Measurements from ENCODE around the gene EXD3. TPM values are rescaled to one million over a fixed set of nuclear protein-coding genes. Genes with fewer than 3 reads are reported as not detected.

EXD3 gene
- total and polyA plus RNA-seq, 2 of the 4 experiments (the other 2 are of a cell fraction), result 1.1 to 7.4 TPM

DNA sequence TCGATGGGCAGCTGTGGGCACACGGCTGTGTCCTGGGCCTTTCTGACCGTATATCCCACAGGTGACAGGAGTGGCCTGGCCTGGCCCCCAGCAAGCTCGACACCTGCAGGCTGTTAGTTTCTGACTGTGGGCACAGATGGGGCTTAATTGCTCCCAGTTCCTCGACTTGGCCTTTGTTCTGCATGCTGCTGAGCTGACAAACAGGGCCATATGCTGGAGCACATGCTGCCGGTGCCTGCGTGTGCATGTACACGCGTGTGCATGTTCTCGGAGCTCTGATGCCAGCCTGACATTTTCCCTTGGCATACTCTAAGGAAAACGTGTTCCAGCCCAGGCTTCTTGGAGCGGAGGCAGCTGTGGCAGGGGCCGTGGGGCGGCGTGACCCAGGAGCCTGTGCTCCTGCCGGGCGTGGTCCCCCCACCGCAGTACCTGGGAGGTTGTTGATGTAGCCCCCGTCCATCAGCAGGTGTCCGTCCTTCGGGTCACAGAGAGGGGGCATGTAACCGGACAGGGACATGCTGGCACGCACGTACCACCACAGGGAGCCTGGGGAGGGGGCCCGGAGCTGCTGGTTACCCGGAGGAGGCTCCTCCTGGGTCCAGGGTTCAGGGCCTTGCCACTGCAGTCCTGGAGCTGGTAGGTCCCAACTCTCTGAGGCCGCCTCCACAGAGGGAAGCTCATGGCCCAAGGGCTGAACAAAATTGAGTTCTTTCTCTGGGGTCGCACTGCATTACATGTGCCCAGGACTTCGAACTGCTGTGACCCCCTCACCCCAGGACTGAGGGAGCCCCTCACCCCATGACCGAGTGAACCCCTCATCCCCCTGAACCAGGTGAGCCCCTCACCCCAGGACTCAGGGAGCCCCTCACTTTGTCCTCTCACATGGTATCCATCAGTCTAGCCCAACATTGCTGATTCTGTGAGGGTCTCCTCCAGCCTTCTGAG, 40.3 kb upstream of the EXD3 start:
- Histone ChIP-seq H4K8ac (ENCODE audit: low read depth in 2 of 2, low read length in 2 of 2) (no peak overlapping the region), H2BK120ac (ENCODE audit: low read depth, low read length) (no peak overlapping the region), H2BK15ac (ENCODE audit: low read depth, low read length) (no peak overlapping the region), H3K56ac (ENCODE audit: extremely low read depth, insufficient read depth, low read length) (no peak overlapping the region), H2BK20ac (ENCODE audit: low read depth, low read length) (no peak overlapping the region), H2BK5ac (ENCODE audit: low read depth, low read length, poor library complexity, severe bottlenecking) (no peak overlapping the region), H3K18ac (ENCODE audit: low read depth, low read length) (no peak overlapping the region), H3K4me2 (ENCODE audit: low read depth, low read length) (no peak overlapping the region), H4K91ac (ENCODE audit: insufficient read depth, low read depth, low read length) (no peak overlapping the region), H3K9ac (ENCODE audit: low read depth, low read length) (no peak overlapping the region), H2AFZ (replicated peaks; ENCODE audit: low read length, poor library complexity) (no peak overlapping the region), H3K4me3 (ENCODE audit: insufficient read depth, low read depth, low read length) (no peak overlapping the region), H3K4ac (ENCODE audit: low read depth, low read length) (no peak overlapping the region), H3K27me3 (ENCODE audit: control insufficient read depth, insufficient read depth, low read length) (peaks cover 5% of the 10 kb centered on the region; the same call in 1 of the 2 replicates), H4K20me1 (ENCODE audit: insufficient read depth, low read length) (peaks cover 2% of the 10 kb centered on the region; the same call in 1 of the 2 replicates), H3K9me3 (ENCODE audit: control insufficient read depth, insufficient read depth, low read length) (no peaks in the 10 kb centered on the region), H3K23ac (ENCODE audit: low read depth, low read length) (no peak overlapping the region), H3K9me1 (ENCODE audit: insufficient read depth, low read length) (no peaks in the 10 kb centered on the region), H2AK5ac (ENCODE audit: low read depth, low read length) (no peak overlapping the region), H4K5ac (ENCODE audit: low read depth, low read length) (no peak overlapping the region), H3K4me1 (ENCODE audit: control insufficient read depth, insufficient read depth, low read length) (peaks cover 4% of the 10 kb centered on the region), H2AK9ac (replicated peaks; ENCODE audit: low read depth, low read length, poor library complexity) (no peak overlapping the region), H3K79me1 (ENCODE audit: low read depth in 1 of 2, low read length in 2 of 2) (peaks cover 0 to 5% of the 10 kb centered on the region in 2 experiments; a peak in 2 of 4 replicates), H3K14ac (replicated peaks; ENCODE audit: low read depth, low read length) (no peak overlapping the region), H3K36me3 (ENCODE audit: control insufficient read depth, insufficient read depth, low read length) (no peaks in the 10 kb centered on the region), H3K27ac (ENCODE audit: insufficient read depth, low read length) (no peak overlapping the region)
- DNase-seq (no peak), ATAC-seq (ENCODE audit: low read depth) (no peak)
- WGBS, 2 experiments (ENCODE audit: extremely low coverage in 2 of 2, insufficient read length in 1 of 2), result 85% methylated on average over 23 of the region's 30 CpGs; no CpG with 5 or more reads in 1 of the 2 experiments
- dilution Hi-C loops (cut with HindIII; ENCODE audit: low sequenced_read_pairs, unreplicated experiment), result no loop called here
- intact Hi-C loops (cut with micrococcal nuclease), result no loop called here
- BruUV-seq (replicated peaks), result no TSS peak
- TF ChIP-seq, protein P1, sequence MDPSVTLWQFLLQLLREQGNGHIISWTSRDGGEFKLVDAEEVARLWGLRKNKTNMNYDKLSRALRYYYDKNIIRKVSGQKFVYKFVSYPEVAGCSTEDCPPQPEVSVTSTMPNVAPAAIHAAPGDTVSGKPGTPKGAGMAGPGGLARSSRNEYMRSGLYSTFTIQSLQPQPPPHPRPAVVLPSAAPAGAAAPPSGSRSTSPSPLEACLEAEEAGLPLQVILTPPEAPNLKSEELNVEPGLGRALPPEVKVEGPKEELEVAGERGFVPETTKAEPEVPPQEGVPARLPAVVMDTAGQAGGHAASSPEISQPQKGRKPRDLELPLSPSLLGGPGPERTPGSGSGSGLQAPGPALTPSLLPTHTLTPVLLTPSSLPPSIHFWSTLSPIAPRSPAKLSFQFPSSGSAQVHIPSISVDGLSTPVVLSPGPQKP (IDR thresholded peaks at IDR 0.05; ENCODE audit: borderline replicate concordance, low read depth, low read length), result no peak
- TF ChIP-seq SMC3 (IDR thresholded peaks at IDR 0.05; ENCODE audit: low read depth, low read length) (no peak), MAZ (IDR thresholded peaks at IDR 0.05; ENCODE audit: borderline replicate concordance, low read depth, low read length) (no peak), CHD1 (IDR thresholded peaks at IDR 0.05; ENCODE audit: low read depth, low read length) (no peak), MAFK (IDR thresholded peaks at IDR 0.05; ENCODE audit: low read depth, low read length) (no peak), FOS (IDR thresholded peaks at IDR 0.05; ENCODE audit: low read depth, low read length) (no peak), BHLHE40 (IDR thresholded peaks at IDR 0.05; ENCODE audit: low read depth, low read length) (no peak)
- TF ChIP-seq, protein P2, sequence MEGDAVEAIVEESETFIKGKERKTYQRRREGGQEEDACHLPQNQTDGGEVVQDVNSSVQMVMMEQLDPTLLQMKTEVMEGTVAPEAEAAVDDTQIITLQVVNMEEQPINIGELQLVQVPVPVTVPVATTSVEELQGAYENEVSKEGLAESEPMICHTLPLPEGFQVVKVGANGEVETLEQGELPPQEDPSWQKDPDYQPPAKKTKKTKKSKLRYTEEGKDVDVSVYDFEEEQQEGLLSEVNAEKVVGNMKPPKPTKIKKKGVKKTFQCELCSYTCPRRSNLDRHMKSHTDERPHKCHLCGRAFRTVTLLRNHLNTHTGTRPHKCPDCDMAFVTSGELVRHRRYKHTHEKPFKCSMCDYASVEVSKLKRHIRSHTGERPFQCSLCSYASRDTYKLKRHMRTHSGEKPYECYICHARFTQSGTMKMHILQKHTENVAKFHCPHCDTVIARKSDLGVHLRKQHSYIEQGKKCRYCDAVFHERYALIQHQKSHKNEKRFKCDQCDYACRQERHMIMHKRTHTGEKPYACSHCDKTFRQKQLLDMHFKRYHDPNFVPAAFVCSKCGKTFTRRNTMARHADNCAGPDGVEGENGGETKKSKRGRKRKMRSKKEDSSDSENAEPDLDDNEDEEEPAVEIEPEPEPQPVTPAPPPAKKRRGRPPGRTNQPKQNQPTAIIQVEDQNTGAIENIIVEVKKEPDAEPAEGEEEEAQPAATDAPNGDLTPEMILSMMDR (conservative IDR thresholded peaks at IDR 0.05; ENCODE audit: low read depth, low read length), result no peak
- ChIA-PET CTCF (no interaction called here), POLR2A (ENCODE audit: unreplicated experiment) (no interaction called here)
- in situ Hi-C loops (cut with MboI; ENCODE audit: low sequenced_read_pairs), result no loop called here

All from IMR-90 (cell line).